GM18867 (cell line): ENCODE measurements around the gene GRID1.

Experiments
- ATAC-seq: cut with Tn5 transposase; IDR thresholded peaks from one replicate; pipeline ENCODE4 v1.9.1; 2021; ENCODE audit warnings: mild to moderate bottlenecking, moderate library complexity; ENCODE audit not compliant: unreplicated experiment

Gene GRID1

DNA sequence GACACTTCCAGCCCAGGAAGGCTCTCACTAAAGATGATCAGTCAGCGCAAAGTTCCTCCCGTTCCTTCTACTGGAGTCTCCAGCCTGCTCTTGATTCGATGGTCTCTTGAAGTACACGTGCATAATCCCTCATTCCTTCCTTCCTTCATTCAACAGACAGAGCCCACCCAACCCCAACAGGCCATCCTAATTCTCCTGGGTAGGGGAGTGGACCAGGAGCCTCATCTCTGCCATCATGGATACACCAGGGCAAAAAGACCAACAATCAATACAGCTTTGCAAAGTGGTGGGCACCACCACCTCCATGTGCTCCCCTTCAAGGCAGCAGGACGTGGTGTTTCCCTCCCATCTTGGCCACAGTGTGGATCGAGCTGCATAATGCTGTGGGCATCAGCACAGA, 446.3 kb downstream of the GRID1 start:
- ATAC-seq, result no peak

DNA sequence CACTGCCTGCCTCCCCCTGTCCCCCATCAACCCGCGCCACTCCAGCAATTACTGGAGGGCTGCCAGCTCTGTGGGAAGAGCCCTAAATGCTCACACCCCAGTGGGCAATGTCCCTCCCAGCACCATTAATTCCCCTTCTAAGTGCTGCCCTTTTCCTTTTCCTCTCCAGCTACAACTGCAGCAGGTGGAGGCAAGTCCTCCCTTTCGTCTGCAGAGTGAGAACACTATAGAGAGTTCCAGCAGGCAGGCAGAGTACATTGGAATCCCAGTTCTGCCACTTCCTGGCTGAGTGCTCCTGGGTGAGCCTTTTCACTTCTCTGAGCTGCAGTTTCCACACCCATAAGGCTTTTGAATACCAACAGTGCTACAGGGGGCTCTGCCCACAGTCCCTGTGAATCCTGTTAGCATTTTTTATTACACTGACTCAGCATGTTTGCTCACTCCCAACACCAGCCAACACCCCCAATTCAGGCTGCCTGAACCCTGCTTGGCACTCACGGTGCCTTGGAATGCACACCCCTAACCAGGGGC, 447.0 kb downstream of the GRID1 start:
- no peak for ATAC-seq

DNA sequence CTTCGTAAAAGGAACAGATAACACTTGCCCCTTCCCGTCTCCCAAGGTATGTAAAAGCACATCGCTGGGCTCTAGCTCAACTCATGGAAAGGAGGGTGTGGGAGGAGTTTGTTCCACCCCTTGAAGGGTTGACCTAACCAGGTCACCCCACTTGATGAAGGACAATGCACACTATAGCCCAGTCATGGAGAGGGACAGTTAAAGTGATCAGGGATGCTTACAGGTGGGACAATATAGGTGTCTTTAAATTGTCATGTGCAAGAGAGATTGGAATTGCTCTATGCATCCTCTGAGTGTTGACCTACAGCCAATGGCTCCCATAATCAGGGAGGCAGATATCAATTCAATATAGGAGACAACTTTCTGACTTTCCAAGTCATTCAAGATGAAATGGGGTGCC, 448.2 kb downstream of the GRID1 start:
- ATAC-seq, result no peak

DNA sequence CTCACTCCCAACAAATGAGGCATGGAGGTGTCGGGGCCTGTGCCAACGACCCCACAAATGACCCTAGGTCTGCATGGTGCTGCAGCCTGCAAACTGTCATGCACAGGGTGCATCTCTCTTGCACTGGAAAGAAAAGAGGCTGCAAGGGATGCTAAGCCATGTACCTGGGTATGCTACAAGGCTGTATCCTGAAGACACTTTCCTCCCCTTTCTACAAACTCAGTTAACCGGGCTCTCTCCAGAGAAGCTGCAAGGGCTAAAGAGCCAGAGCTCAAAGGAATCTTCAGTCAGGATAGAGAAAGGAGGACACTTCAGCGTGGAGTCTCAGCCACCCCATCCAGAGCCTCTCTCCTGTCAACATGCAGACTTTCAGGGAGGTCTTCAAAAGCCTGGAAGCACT, 449.0 kb downstream of the GRID1 start:
- no peak for ATAC-seq

DNA sequence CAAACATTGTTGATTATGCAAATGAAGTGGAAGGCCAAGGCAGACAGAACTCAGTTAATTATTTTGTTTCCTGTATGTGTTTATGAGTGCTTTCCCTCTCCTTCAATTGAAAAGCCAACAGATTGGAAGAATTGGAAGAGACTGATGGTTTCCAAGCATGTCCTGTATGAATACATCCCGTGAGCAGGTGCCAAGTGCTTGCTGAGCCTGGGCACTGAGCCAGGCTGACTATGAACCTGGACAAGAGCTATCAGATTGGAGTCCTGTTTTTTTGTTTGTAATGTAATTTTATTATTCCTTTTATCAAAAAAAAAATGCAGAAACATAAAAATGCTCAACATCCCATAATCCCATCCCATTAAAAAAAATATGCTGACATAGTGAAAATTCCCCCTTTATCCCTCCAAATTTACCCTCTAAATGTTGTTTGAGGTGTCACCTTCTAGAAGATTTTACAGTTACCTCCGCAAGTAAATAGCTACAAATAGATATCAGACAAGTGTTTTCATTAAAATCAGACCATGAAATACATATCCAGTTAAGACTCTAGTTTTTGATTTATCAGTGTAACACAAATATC, 449.5 kb downstream of the GRID1 start:
- no peak for ATAC-seq

DNA sequence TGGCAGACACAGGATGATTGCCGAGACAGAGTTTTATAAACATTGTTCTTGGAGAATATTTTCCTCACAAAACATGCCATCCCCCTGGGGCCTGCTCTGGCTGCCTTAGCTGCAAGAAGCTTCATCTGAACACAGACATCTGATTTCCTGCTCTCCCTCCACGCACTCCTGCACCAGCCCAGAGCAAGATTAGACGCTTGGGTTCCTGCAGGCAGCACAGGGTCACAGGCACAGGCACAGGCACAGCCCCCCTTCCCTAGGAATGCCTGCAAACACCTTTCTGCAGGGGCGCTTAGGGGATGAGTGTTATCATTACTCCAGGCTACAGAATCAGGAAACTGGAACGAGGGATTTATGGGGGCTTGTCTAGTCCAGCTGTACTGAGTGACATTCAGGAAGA, 450.3 kb downstream of the GRID1 start:
- no peak for ATAC-seq

DNA sequence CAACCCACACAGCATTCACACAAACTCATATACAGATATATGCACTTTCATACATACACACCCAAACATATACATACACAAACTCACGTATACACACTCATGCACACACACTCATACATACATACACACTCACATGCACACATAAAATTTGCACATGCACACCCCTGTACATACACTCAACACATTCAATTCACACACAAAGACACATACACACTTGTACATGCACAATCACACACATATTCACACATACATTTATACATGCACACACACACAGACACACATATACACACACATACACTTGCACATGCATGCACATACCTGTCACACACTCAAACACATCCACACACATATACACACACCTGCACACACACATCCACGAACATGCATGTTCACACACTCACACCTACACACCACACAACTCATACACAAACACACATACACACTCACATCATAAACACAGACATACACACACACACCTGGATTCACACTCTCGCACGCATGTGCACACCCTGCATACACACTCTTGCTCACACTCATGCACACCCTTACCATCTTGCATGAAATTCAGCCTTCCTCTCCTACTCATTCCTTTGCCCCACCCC, 451.2 kb downstream of the GRID1 start:
- ATAC-seq, result no peak

DNA sequence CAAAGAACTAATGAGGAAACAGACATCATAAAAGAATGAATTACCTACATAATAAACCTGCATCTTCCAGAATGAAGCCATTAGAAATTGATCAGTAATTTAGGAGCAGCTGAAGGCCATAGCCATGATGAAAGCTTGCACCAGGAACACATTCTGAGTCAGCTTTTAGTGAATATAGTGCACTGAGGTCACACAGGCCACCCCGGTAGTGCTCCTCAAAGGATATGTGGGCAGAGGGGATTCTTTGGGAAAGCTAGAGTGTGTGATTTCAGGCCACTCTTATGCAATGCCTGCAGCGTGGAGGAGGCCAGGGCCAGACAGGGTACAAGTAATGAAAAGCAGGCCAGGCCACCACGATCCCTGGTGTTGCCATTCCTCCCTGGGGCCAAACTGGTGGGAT, 451.9 kb downstream of the GRID1 start:
- ATAC-seq, result no peak

DNA sequence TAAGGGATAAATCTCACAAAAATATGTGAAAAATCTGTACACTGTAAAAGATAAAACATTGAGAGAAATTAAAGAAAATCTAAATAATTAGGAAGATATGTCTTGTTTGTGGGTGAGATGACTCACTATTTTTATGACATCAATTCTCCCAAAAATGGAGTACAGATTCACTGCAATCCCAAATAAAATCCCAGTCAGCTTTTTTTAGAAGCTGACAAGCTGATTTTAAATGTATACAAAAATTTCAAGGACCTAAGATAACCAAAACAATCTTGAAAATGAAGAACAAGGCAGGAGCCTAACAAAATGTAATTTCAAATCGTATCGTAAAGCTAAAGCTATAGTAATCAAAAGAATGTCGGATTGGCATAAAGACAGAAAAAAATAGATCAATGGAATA, 458.1 kb downstream of the GRID1 start:
- no peak for ATAC-seq

DNA sequence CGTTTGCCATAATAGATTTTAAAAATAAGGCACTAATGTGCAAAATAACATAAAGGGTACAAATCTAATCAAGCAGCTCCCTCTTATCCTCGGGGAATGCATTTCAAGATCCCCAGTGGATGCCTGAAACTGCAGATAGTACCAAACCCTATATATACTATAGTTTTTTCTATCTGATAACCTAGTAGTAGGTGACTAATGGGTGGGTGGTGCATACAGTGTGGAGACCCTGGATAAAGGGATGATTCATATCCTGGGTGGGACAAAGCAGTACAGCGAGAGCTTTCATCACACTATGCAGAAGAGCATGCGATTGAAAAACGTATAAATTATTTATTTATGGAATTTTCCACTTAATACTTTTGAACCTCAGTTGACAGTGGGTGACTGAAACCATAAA, 464.5 kb downstream of the GRID1 start:
- no peak for ATAC-seq

DNA sequence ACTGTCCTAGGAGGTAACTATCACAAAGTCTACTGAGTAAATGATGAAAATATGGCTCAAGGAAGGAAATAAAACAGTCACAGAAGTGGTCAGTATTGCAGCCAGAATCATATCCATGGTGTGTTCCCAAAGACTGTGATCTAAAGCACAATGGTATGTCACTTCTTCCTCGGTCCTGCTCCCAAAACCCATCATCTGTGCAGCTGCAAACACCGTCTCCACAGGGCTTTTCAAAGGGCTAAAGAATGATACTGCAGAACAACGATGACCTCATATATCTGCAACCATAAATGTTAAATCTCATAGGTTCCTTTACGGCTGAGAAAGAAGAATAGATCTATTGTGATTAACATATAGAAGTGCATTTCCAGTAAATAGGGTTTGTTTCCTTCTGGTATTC, 465.0 kb downstream of the GRID1 start:
- ATAC-seq, result no peak

DNA sequence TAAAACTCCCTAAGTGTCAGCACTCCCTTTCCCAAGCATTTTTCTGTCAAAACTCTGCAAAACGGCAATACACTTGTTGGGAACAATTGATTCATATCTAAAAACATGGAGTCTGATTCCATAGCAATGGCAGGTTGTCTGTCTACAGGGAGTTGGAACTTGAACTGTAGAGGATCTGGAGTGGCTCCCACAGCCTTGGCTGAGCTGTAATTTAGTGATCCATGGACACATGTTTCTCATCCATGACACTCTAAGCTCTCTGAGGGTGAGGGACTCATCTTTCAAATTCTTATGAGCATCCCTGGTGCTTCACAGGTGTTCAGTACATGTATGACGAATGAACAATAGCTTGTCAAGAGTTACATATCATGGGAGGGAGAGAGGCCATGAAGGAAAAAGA, 466.1 kb downstream of the GRID1 start:
- no peak for ATAC-seq

DNA sequence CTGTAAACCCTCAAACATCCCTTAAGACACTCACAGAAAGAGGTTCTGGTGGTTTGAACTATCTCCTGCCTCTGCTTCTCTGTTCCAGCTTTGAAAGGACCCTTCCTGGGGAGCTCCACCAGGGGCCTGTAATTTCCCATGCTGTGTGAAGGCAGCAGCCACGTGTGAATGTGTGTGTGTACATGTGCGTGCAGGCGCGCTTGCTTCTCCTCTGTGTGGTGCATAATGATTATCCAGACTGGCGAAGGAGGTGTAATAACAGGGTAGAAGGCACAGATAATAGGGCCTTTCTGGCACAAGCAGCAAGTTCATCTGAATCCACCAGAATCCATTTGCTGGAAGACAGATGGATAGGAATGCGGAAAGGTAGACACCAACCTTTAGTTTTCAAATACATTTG, 466.5 kb downstream of the GRID1 start:
- ATAC-seq, result no peak

DNA sequence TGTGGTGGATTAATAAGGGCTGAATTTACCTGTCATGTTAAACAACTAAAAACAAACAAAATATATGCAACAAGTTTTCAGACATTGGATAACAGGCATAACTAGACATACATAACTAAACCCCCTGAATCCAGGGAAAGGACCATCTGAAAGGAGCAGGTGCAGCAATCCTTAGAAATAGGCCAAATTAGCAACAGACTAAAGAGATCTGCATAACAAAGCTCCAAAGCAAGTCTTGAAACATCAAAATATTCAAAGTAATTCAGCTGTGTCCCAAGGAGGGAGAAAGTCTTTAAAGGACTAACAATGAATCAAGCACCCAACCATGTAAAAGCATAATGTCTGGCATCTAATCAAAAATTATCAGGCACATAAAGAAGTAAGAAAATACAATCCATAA, 475.1 kb downstream of the GRID1 start:
- ATAC-seq, result no peak

DNA sequence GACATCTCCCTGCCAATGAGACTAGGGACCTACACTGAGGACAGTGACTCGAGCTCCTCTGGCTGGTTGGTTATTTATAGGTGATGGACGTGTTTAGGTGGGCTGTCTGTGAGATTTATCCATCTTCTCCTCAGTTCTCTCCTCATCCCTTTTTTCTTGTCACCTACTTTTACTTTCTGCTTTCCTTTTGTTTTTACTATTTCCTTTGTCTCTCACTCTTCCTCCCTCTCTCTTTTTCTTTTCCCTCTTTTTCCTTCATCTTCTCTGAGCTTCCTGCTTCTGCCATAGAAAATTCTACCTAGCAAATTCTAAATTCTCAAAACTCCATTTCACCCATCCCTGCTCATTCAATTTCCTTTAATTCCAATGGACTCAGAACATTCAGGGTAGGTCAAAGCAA, 478.0 kb downstream of the GRID1 start:
- ATAC-seq, result no peak

DNA sequence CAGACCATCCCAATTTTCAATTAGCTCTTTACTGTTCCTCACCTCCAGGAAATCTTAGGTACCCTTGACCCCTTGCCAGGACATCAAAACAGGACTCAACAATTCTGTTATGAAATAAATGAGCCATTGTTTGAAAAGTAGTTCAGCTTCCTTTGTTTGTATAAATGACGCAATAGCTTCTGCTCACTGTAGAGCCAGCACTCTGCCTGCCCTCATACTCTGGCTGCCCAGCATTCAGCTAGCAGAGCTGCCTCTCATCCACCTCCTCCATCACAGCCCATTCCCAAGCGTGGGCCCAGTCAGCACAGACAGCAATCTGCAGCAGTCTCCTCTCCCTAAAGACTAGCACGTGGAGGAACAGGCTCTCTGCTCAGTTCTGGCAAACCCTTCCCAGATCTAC, 478.6 kb downstream of the GRID1 start:
- no peak for ATAC-seq

DNA sequence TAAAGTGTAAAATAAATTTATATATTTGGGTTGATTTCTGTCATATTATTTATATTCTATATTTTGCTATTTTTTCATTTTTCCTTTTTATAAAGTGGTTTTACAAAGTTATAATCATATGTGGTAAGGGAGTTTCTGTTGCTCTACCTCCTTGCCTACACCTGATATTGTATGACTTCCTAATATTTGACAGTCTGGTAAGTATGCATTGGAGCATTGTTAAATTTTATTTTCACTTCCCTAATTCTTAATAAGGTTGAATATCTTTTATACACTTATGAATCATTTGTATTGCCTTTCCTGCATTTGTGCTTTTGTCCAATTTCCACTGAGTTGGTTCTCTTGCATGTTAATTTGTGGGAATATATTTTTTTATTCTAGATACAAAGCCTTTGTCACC, 492.4 kb downstream of the GRID1 start:
- no peak for ATAC-seq

DNA sequence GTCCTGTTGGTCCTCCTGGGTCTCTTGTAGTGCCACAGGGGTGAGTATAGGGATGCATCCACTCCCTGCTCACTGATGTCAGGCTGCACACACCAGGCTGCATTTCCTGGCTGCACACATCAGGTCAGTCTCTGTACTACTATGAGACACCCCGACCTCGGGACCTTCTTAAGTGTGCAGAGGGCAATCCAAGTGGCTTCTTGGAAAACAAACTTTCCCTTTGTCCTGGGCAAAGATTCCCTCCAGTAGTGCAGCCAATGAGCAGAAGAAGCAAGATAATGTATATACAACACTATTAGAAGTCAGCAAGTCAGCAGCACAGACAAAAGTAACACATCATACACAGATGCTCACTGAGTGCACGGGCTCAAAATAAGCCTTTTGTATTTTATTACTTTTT, 493.5 kb downstream of the GRID1 start:
- ATAC-seq, result no peak

DNA sequence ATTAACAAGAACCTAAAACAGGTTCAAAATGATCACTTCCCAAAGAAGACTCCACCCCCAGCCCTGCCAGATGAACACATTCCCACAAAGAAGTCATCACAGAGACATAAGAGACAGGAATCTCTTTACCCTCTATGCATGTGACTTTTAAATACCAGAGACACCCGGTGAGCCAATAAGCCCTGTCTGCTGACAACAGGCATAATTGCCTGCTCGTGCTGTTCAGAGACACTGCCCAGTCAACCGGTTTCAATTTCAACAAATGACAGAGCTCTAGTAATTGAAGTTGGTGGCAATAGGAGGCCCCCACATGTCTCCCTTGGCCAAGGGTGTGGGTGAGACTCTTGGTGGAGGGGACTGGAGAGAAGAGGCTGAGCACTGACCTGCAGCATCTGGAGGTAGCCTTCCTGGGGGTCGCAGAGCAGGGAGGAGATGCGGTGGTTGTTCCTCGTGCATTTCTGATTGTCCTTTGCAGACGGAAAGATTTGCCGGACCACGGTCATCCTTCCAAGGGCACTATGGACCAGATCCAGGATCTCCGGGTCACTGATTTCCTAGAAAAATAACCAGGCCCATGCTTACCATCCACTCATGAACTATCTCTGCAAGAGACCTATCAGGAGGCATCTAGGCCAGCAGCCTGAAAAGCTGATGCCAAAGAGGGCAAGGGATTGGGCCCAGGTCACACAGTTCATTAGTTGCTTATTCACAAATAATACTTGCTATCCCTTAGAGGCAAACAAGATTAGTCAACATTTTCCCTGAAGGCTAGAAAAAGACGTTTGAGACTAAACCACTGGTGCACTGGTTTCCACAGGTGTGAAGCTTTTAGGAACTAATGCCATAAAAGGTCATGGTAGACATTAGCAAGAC, 497.7 kb downstream of the GRID1 start:
- ATAC-seq, result no peak

DNA sequence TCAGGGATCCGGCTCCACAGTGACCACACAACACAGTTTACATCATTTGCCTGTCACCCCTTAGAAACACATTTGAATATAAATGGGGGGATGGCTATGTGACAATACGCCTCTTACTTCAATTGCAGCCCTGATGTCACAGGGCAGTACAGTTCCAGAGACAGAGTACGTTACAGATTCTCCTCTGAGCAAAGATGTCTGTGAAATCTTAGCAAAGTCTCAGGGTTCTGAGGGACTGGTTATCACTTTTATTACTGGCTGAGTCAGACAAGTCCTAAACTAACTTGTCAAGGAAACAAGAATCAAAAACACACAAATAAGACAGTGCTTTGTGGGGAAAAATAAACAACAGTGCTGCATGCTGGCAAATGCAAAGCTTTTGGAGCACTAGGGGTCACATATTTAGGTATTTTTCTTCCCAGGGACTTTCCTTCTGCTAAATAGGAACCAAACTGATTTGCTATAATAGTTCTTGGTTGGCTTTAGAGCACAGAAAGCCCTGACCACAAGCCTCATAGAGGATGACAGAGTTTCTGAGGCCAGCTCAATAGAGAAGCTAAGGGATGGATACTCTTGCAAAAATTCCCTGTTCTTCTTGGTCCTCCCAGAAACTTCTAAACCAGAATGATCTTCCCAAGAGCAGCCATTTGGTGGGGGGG, 501.6 kb downstream of the GRID1 start:
- ATAC-seq, result no peak

DNA sequence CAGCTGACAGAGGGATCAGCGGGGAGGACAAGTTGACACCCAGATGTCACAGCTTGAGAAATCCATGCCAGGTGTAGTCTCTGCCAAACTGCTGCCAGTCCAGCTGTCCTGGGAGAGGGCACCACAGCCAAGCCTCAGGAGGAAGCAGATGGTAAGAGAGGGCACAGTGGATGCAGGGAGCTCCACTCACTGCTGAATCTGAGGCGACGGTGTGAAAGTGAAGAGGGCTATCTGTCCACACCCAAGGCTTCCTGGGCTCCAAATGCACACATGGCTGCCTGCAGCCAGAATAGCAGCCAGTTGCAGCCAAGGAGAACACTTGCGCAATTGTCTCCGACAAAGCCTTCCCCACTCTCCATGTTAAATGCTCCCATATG, 502.4 kb downstream of the GRID1 start:
- no peak for ATAC-seq
